GM12801 (cell line): ENCODE data around the gene USP3.

ENCODE experiments used
- CTCF ChIP-seq: IDR thresholded peaks from one replicate; pipeline ENCODE4 v1.5.1; 2011; ENCODE audit warnings: control low read depth; ENCODE audit not compliant: insufficient read length; ENCODE audit errors: extremely low read depth

The USP3 gene

DNA sequence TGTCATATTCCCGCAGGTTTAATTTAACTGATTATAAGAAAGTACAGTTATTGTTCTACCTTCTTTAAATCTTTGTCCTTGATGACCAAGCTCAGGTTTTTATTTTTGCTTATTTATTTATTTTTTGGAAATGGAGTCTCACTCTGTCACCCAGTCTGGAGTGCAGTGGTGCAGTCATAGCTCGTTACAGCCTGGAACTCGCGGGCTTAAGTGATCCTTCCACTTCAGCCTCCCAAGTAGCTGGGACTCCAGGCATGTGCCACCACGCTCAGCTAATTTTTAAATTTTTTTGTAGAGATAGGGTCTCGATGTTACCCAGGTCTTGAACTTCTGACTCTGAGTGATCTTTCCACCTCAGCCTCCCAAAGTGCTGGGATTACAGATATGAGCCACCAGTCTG, 8.9 kb downstream of the USP3 start:
- TF ChIP-seq CTCF = no peak

- no peak for TF ChIP-seq CTCF
Measured at GRCh38 chr15:63513728-63514127, 9.3 kb downstream of the USP3 start.

- TF ChIP-seq CTCF = no peak
Measured at GRCh38 chr15:63514531-63514943, 10.1 kb downstream of the USP3 start.

GRCh38 chr15:63517202-63517601, 12.8 kb downstream of the USP3 start:
- TF ChIP-seq CTCF = no peak

GRCh38 chr15:63517628-63518027, 13.2 kb downstream of the USP3 start:
- TF ChIP-seq CTCF = no peak

GRCh38 chr15:63519041-63519440, 14.6 kb downstream of the USP3 start:
- TF ChIP-seq CTCF = no peak

DNA sequence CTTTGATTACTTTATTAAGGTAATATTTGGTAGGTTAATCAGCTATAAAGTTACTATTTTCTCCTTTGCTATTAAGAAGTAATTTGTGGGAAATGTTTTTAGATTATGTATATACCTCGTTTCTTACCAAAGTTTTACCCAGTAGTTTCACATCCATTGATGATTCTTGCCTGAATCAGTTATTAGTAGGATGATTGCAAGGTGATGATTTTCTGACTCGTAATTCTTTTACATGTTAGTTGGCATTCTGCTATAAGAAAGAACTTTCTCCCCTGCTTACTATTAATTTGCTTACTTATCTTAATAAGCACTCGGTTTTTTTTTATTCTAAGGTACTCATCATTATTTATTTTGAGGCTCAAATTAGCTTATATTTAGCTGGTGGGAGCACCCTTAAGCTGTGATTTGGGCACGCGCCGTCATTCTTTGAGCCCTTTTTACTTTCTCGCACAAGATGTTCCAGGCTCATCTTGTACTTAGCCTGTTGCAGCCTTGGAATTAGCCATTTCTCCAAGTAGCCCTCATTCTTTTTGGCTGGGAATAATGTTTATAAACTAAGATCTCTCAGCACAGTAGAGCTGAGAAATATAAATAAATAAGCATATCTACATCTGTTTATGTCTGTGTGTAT, 15.3 kb downstream of the USP3 start:
- no peak for TF ChIP-seq CTCF
